Measurements from ENCODE around the gene PKP1.
"Not testable (repeated sequence)": the region's sequence is repeated elsewhere in the genome, so short reads cannot be mapped to it uniquely, and the experiment has no call there.

PKP1 gene, protein sequence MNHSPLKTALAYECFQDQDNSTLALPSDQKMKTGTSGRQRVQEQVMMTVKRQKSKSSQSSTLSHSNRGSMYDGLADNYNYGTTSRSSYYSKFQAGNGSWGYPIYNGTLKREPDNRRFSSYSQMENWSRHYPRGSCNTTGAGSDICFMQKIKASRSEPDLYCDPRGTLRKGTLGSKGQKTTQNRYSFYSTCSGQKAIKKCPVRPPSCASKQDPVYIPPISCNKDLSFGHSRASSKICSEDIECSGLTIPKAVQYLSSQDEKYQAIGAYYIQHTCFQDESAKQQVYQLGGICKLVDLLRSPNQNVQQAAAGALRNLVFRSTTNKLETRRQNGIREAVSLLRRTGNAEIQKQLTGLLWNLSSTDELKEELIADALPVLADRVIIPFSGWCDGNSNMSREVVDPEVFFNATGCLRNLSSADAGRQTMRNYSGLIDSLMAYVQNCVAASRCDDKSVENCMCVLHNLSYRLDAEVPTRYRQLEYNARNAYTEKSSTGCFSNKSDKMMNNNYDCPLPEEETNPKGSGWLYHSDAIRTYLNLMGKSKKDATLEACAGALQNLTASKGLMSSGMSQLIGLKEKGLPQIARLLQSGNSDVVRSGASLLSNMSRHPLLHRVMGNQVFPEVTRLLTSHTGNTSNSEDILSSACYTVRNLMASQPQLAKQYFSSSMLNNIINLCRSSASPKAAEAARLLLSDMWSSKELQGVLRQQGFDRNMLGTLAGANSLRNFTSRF

DNA sequence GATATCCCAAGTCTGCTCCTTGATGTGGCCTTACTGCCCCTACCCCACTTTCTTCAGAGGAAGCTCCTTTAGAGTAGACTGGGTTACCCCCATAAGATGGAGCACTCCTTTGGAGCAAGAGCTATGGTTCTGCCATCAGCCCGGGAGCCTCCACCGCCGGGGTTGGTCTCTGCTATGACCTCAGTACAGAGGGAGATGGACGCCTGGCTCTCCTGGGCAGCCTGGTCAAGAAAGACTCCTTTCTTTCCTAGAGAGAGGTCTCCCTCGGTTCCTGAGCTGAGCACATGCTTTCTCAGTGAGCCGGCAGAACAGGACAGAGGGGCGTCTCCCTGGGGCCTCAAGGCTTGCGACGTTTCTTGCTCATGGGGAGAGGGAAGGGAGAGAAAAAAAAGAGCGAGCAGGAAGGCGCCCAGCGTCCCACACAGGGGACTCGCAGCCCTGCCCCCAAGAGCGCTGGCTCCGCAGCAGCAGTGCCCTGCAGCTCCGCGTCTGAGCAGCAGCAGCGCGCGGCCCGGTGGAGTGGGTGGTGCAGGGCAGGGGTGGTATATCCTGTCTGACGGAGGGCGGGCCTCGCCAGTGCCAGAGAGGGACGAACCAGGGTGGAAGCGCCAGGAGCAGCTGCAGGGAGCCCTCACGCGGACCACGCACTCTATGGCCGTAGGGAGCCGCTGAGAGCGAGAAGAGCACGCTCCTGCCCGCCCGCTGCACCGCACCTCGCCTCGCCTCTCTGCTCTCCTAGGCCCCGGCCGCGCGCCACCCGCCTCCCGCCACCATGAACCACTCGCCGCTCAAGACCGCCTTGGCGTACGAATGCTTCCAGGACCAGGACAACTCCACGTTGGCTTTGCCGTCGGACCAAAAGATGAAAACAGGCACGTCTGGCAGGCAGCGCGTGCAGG lies at the start of gene PKP1:
Gene PKP1 (plus strand): TSS at position 576 of the 899 bp plus-strand sequence. CDS start 197 bp downstream, at position 773.
- no peak for DNase-seq (ENCODE audit: low read depth)

DNA sequence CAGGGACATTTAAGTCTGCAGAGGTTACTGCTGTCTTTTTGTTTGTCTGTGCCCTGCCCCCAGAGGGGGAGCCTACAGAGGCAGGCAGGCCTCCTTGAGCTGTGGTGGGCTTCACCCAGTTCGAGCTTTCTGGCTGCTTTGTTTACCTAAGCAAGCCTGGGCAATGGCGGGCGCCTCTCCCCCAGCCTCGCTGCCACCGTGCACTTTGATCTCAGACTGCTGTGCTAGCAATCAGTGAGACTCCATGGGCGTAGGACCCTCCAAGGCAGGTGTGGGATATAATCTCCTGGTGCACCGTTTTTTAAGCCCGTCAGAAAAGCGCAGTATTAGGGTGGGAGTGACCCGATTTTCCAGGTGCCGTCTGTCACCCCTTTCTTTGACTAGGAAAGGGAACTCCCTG lies 43.7 kb upstream of the PKP1 start:
- not testable (repeated sequence) for DNase-seq (ENCODE audit: low read depth)

DNA sequence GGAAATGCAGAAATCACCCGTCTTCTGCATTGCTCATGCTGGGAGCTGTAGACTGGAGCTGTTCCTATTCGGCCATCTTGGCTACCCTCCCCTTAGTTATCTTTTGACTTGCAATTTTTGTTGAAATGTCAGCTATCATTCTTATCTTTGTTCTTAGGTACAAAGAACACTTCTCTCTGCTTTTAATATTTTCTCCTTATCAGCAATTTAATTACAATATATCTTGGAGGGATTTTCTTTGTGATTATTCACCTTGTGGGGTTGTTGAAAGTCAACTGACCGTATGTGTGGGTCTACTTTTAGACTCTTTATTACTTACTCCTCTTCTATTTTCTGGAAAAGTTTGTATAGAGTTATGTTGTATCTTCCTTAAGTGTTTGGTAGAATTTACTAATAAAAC lies 43.1 kb upstream of the PKP1 start:
- no peak for DNase-seq (ENCODE audit: low read depth)

DNA sequence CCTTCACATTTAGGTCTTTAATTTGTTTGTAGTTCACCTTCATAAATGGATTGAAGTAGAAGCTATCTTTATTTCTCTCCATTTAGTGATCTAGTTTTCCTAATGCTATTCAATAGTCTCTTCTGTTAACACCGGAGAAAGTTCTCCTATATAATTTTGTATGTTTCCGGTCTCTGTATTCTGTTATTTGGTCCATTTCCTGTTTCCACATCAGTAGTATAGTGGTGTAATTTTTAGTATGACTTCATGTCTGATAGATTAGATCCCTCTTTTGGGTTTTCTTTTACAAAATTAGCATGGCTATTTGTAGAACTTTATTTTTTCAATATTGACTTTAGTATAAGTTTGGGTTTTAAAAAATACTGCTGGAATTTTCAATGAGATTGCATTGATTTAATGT lies 41.6 kb upstream of the PKP1 start:
- no peak for DNase-seq (ENCODE audit: low read depth)

DNA sequence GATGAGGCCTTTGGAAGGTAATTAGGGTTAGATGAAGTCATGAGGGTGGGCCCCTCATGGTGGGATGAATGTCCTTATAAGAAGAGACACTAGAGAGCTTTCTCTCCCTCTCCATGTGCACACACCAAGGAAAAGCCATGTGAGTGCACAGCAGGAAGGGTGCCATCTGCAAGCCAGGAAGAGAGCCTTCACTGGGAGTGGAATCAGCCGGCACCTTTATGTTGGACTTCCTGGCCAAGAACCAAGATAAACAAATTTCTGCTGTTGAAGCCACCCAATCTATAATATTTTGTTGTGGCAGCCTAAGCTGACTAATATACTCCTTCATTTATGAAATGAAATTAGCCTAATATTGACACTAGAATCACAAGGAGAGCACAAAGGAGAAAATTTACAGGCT lies 38.2 kb upstream of the PKP1 start:
- DNase-seq (ENCODE audit: low read depth), result no peak

DNA sequence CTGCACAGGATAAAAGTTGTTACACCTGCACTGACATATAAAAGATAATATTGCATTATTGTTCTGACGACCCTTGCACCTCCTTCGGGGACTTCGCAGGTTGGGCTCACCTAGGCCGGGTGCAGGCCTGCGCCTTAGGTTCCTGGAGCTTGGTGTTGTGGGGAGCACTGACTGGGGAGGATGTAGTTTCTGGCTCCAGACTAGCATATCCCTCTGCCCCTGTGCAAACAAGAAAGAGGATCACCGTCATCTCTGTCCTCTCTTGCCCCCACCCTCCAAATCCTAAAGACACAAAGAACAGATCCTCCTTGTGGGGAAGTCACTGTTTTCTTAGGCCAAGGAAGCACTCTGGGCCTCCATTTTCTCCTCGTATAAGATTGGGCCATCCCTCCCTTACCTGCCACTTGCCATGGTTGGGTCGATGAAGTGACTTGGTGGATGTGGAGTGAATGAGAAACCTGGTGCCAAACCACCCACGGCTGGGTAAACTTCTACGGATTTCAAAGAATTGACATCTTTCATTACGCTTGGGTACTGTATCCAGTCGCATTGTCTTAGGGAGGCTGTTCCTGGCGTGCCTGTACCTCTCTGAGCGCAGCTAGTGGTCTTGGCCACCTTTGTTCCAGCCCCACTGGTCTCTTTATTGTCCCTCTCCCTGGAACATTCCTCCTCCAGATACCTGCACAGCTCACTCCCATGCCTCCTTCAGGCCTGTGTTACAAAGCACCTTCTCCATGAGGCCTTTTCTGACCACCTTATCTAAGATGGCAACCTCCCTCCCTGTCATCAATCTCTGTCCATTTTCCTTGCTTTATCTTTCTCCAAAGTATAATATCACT lies 34.4 kb upstream of the PKP1 start:
- DNase-seq (ENCODE audit: low read depth), result no peak

DNA sequence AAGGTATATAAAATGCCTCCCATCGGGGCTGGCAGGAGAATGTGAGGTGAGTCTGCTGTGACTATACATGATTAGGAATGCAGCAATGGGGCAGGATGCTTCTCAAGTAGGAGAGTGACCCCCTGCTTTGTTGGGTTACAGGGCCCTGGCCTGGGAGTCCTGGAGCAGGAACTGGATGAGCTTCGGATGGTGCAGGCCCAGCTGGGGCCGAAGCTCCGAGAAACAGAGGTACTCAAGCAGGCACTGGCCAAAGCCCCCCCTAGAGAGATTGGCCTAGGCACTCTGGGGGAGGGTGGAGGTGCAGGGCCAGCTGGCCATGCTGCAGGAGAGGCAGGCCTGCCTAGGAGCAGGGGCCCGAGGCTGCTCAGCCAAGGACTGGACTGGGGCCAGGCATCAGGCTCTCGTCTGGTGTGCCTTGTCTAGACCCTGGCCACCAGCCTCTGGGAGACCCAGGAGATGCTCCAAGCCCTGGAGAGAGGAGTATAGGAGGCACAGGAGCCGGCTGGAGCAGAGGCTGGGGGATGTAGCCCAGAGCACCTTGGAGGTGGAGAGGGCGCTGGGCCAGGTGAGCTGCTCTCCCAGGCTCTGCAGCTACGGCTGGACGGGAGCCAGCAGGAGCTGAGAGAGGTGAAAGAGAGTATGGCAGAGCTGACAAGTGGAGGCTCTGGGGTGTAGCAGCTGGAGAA lies 32.8 kb upstream of the PKP1 start:
- DNase-seq (ENCODE audit: low read depth), result no peak

DNA sequence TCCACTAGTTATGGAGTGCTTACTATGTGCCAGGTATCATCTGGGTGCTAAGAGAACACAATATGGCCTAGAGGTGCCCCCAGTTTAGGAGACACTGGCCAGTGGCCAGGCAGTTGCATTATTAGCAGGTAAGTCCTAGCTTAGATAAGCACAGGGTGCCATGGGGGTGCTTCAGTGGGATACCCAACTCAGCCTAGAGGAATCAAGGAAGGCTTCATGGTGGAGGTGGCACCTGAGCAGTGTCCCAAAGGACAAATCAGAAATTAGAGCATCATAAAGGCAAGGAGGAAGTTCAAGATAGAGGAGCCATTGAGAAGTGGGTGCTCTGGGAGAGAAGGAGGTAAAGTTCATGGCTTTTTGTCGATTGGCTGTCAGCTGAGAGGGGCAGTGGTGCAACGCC lies 31.9 kb upstream of the PKP1 start:
- DNase-seq (ENCODE audit: low read depth), result no peak

DNA sequence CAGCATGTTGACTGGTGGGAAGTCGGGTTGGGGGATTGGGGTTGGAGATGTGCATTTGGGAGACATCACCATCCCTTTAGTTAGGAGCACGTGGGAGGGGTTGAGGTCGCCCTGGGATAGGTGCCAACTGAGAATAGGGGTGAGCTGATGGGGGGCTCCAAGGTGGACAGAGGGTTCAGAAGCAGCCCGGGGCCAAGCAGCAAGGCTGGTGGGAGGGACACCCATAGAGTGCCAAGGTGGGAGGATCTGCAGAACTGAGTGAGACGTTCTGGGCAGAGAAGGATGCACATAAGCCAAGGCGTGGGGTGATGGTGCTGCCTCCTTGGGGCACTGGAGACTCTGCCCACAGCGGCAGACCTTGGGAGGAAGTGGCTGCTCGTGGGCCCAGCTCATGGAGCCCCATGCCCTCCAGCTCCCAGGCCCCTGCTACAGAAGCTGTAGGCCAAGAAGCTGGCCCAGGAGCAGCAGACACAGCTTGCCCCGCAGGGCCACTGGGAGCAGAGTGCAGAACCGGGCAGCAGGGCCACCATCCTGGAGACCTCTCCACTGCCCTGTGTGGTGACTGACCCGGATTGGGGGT lies 31.4 kb upstream of the PKP1 start:
- no peak for DNase-seq (ENCODE audit: low read depth)

DNA sequence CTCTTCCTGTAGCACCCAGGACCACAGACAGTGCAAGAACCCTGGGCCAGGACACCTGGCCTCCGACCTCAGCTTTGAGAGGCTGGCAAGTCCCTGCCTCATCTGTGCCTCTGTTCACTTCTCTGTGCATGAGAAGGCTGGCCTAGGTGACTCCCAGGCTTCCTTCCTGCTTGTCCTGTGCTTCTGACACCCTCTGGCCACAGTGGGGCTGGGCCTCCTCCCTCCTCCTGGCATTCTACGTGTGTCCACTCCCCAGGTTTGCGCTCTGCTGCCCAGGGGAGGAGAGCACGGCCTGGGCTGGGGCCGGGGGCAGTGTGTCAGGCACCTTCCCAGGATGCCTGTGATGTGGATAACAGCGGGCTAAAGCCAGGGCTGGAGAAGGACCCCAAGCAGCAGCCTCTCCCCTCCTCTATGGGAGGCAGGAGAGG lies 30.3 kb upstream of the PKP1 start:
- no peak for DNase-seq (ENCODE audit: low read depth)

DNA sequence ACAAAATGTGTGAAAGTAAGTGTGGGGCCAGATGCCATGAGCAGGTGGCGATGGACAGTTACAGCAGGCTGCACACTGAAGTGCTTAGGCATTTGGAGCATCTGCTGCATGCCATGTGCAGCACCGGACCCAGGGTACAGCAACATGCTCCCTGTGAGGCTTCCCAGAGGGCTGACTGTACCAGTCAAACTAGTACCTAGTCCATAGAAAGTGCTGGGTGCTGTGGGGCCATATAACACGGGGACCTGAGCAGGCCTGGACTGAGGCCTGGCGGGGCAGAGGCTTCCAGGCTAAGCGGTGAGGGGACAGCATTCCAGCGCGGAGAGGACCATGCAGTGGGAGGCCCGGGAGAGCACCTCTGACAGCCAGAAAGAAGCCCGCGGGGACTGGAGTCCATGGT lies 29.9 kb upstream of the PKP1 start:
- no peak for DNase-seq (ENCODE audit: low read depth)

DNA sequence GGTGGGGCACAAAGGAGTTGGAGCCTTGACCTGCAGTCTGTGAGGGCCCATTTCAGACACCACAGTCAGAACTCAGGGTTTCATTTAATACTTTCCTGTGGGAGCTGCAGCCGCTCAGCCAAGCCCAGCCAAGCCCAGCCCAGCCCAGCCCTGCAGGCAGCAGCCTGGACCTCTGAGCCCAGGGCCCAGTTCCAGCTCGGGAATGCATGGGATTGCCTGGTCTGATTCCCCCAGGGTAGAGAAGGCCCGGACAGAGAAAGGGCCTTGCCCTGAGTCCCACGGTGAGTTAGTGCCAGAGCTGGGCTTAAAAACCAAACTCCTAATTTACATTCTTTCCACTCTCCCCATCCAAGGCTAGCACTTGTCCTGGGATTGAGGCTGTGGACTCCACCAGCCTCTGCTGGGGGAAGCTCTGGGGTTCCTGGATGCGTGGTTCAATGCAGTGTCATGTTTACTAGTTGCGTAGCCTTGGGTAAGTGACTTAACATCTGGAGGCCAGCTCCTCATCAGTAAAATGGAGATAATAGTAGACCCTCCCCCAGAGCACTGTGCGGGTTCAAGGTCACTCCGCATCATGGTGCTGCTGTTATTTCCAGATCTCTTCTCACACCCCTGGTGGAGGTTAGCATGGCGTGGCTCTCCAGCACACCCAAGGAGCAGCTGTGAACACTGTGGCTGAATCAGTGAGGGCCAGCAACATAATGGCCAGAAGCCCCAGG lies 29.2 kb upstream of the PKP1 start:
- no peak for DNase-seq (ENCODE audit: low read depth)

DNA sequence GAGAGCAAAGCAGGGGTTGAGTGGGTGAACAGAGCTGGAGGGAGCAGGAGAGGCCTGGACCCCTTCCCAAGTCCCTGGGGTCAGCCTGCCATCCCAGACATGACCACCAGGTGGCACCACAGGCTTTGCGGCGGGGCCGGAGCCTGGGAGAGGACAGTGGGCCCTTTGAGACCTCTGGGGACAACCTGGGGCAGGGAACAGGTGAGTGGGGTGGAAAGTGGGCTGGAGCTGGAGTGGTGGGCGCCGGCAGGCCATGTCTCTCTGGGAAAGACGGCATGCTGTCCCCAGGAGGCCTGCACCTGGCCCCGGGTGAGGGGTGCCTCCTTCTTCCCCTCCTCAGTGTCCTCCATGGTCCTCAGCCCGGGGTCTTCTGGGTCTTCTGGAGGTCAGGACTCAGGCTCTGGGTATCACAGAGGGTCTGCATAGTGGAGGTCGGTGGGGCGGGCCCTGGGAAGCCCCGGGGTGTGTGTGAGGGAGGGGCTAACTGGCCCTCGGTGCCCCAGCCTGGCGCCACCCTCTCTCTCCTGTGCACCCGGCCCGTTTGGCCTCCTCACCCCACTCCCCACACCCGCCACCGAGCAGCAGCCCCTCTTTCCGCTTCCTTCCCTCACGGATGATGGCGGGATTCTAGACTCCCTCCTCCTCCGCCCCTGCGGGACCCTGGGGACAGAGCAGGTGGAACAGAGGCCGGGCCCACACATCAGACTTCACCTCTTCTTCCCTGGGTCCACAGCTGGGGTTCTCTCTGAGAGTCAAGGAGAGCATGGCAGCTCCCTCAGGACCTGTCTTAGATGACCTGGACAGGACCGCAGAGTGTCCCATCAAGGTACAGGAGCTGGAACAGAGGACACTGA lies 28.5 kb upstream of the PKP1 start:
- no peak for DNase-seq (ENCODE audit: low read depth)

DNA sequence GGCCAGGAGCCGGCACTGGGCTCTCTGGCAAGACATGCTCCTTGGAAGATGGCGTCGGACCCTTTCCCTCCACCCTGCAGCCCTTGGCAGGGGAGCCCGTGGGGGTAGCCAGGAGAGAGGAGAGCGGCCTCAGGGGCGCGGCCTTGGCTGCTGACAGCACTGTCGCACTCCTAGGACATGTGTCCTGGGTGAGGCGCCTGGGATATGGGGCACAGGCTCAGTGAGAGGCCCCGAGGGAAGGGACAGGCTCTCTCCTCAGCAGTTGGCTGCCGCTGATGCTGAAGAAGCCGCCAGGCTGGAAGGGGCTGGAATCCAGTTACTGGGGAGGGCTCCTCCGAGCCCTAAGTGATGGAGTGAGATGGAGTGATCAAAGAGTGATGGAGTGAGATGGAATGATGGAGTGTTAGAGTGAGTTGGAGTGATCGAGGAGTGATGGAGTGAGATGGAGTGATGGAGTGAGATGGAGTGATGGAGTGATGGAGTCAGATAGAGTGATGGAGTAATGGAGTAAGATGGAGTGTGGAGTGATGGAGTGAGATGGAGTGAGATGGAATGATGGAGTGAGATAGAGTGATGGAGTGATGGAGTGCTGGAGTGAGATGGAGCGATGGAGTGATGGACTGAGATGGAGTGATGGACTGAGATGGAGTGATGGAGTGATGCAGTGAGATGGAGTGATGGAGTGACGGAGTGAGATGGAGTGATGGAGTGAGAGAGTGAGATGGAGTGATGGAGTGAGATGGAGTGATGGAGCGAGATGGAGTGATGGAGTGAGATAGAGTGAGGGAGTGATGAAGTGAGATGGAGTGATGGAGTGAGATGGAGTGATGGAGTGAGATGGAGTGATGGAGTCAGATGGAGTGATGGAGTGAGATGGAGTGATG lies 27.6 kb upstream of the PKP1 start:
- no peak for DNase-seq (ENCODE audit: low read depth)

DNA sequence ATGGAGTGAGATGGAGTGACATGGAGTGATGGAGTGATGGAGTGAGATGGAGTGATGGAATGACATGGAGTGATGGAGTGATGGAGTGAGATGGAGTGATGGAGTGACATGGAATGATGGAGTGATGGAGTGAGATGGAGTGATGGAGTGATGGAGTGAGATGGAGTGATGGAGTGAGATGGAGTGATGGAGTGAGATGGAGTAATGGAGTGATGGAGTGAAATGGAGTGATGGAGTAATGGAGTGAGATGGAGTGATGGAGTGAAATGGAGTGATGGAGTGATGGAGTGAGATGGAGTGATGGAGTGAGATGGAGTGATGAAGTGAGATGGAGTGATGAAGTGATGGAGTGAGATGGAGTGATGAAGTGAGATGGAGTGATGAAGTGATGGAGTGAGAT lies 25.2 kb upstream of the PKP1 start:
- not testable (repeated sequence) for DNase-seq (ENCODE audit: low read depth)

DNA sequence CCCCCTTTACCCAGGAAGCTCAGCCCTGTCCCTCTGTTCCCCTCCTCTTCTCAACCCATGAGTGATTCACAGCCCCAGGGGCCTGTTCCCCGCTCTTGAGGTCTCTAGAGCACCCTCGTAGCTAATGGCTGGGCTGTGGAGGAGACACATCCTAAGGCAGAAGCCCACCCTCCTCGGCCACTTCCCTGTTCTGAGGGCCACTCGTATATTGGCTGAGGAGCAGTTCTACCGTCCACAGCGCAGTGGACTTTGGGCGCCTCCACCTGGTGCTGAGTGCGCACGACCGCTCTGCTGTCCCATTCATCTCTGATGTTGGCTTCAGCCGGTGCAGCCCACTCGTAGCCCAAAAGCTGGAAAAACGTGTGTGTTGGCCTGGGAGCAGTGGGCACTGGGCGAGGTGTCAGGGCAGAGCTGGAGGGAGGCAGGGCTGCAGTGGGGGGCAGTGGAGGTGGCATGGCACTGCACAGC lies 24.5 kb upstream of the PKP1 start:
- DNase-seq (ENCODE audit: low read depth), result no peak

DNA sequence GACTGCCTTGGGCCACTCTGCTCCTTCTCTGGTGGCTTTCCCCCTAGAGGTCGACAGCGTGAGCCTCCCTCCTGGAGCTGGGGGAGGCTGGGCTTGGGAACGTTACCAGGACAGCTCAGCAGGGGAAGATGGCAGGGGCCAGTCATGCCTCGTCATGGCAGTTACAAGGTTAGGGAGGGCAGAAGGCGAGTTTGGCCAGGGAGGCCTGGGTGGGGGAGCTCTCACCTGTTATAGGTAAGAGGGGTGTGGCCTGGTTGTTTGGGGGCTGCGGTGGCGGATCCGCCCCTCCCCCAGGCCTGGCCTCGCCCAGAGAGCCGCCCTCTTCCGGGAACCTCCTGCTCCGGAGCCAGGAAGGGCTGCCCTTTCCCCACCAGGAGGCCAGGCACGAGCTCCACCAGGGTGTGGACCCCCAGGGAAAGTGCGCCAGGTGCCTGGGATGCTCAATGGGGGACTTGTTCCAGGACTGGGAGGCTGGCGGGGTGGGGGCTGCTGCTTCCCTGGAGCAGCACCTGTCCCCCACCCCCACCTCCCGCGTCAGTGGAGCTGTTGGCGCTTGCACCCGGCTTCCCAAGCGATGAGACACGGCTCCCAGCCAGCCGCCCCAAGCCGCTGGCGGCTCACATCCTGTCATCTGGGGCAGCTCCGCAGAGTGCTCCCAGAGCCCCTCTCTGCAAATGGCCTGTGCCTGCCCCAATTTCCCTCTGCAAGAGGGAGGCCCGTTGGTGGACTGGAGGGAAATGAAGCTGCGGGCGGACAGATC lies 23.6 kb upstream of the PKP1 start:
- DNase-seq (ENCODE audit: low read depth), result no peak
